Activated CD4-positive, alpha-beta T cell treated with anti-CD3 and anti-CD28 coated beads for 48 hours (primary cell): ENCODE results near the gene RPL10A.
A peak's percentile ranks its signal among the peaks of the same experiment; 100 is the strongest.

ENCODE experiments used
- DNase-seq: peaks from one replicate; pipeline ENCODE4 v3.0.0-alpha.2; 2020

RPL10A gene

GRCh38 chr6:35493307-35493983, 25.2 kb downstream of the RPL10A start:
- no peak for DNase-seq

GRCh38 chr6:35494161-35494563, 26.0 kb downstream of the RPL10A start:
- no peak for DNase-seq

- no peak for DNase-seq
Measured at GRCh38 chr6:35495258-35496035, 27.2 kb downstream of the RPL10A start.

GRCh38 chr6:35496036-35496840, 28.0 kb downstream of the RPL10A start:
- no peak for DNase-seq

GRCh38 chr6:35496841-35497570, 28.8 kb downstream of the RPL10A start, which contains the start of gene TEAD3:
TEAD3 (minus strand) TSS chr6:35497079.
- DNase-seq, result peak; percentile 55

- peak; percentile 67 for DNase-seq
Measured at GRCh38 chr6:35497571-35498421, 29.6 kb downstream of the RPL10A start.

GRCh38 chr6:35498422-35499067, 30.3 kb downstream of the RPL10A start:
- no peak for DNase-seq

- DNase-seq, result no peak
Measured at GRCh38 chr6:35499372-35499771, 31.2 kb downstream of the RPL10A start.

GRCh38 chr6:35500782-35501181, 32.6 kb downstream of the RPL10A start:
- no peak for DNase-seq

GRCh38 chr6:35501784-35502183, 33.6 kb downstream of the RPL10A start:
- no peak for DNase-seq

- no peak for DNase-seq
Measured at GRCh38 chr6:35503534-35503933, 35.3 kb downstream of the RPL10A start.

- no peak for DNase-seq
Measured at GRCh38 chr6:35505999-35506412, 37.8 kb downstream of the RPL10A start.

- DNase-seq, result no peak
Measured at GRCh38 chr6:35506536-35506935, 38.3 kb downstream of the RPL10A start.

GRCh38 chr6:35507221-35507620, 39.0 kb downstream of the RPL10A start:
- DNase-seq, result no peak

GRCh38 chr6:35508027-35508426, 39.8 kb downstream of the RPL10A start:
- DNase-seq, result no peak

GRCh38 chr6:35508542-35508941, 40.3 kb downstream of the RPL10A start:
- no peak for DNase-seq

GRCh38 chr6:35510916-35511561, 42.8 kb downstream of the RPL10A start:
- no peak for DNase-seq

GRCh38 chr6:35511562-35511941, 43.4 kb downstream of the RPL10A start:
- DNase-seq, result no peak

GRCh38 chr6:35512006-35512405, 43.8 kb downstream of the RPL10A start:
- DNase-seq, result no peak

GRCh38 chr6:35512740-35513139, 44.5 kb downstream of the RPL10A start, which contains the start of gene TULP1:
TULP1 (minus strand) TSS chr6:35512896; CDS start chr6:35512858, 38 bp downstream.
- no peak for DNase-seq

GRCh38 chr6:35514587-35514986, 46.4 kb downstream of the RPL10A start:
- no peak for DNase-seq
